Measurements from ENCODE around the gene JOSD2.
"Not testable (repeated sequence)": the region's sequence is repeated elsewhere in the genome, so short reads cannot be mapped to it uniquely, and the experiment has no call there.

Gene JOSD2

GRCh38 chr19:50475101-50475568 lies 35.9 kb downstream of the JOSD2 start:
- DNase-seq, result no peak

GRCh38 chr19:50473336-50473735 lies 37.7 kb downstream of the JOSD2 start:
- DNase-seq, result not testable (repeated sequence)

- DNase-seq, result no peak
Measured at GRCh38 chr19:50468818-50469217, 42.2 kb downstream of the JOSD2 start.

GRCh38 chr19:50467566-50467965 lies 43.4 kb downstream of the JOSD2 start:
- no peak for DNase-seq

GRCh38 chr19:50466706-50467039 lies 44.3 kb downstream of the JOSD2 start:
- DNase-seq, result no peak

- no peak for DNase-seq
Measured at GRCh38 chr19:50465986-50466705, 44.8 kb downstream of the JOSD2 start.

- DNase-seq, result no peak
Measured at GRCh38 chr19:50465000-50465399, 46.0 kb downstream of the JOSD2 start.

GRCh38 chr19:50464348-50464747 lies 46.6 kb downstream of the JOSD2 start:
- DNase-seq, result no peak

- no peak for DNase-seq
Measured at GRCh38 chr19:50462970-50463369, 48.0 kb downstream of the JOSD2 start.

GRCh38 chr19:50461066-50461875 lies 49.7 kb downstream of the JOSD2 start:
- no peak for DNase-seq

- DNase-seq, result no peak
Measured at GRCh38 chr19:50460161-50460765, 50.7 kb downstream of the JOSD2 start.

GRCh38 chr19:50459638-50460037 lies 51.4 kb downstream of the JOSD2 start:
- no peak for DNase-seq

- DNase-seq, result no peak
Measured at GRCh38 chr19:50459067-50459456, 51.9 kb downstream of the JOSD2 start.

GRCh38 chr19:50458396-50459066 lies 52.5 kb downstream of the JOSD2 start:
- DNase-seq, result no peak

- DNase-seq, result no peak
Measured at GRCh38 chr19:50457300-50457699, 53.7 kb downstream of the JOSD2 start.

Measured in NCI-H446 treated with DMSO at 0.1 percent for 48 hours (cell line).